Inflammatory macrophage treated with lipopolysaccharide for 1 hour (primary cell): Measurements from ENCODE around the gene TSLP.
A peak's percentile ranks its signal among the peaks of the same experiment; 100 is the strongest.

Experiments used
- DNase-seq, 2 donors: peaks; one replicate each; pipeline ENCODE4 v3.0.0-alpha.2; 2020 to 2022

TSLP gene

GRCh38 chr5:111099058-111099778 is 27.7 kb downstream of the TSLP start:
- DNase-seq = no peak

GRCh38 chr5:111106320-111106948 is 34.9 kb downstream of the TSLP start:
- DNase-seq = no peak

- no peak for DNase-seq
Observed at GRCh38 chr5:111107371-111107770, 35.9 kb downstream of the TSLP start.

GRCh38 chr5:111111956-111112355 is 40.4 kb downstream of the TSLP start:
- no peak for DNase-seq

GRCh38 chr5:111113678-111114077 is 42.2 kb downstream of the TSLP start:
- DNase-seq = no peak

- no peak for DNase-seq
Observed at GRCh38 chr5:111115229-111115628, 43.7 kb downstream of the TSLP start.

GRCh38 chr5:111116550-111116949 is 45.0 kb downstream of the TSLP start:
- DNase-seq = peak; percentile 85 to 87

GRCh38 chr5:111117136-111117535 is 45.6 kb downstream of the TSLP start:
- no peak for DNase-seq

GRCh38 chr5:111119221-111119620 is 47.7 kb downstream of the TSLP start:
- DNase-seq = no peak

GRCh38 chr5:111119856-111120255 is 48.3 kb downstream of the TSLP start:
- no peak for DNase-seq

- DNase-seq = no peak
Observed at GRCh38 chr5:111120911-111121310, 49.4 kb downstream of the TSLP start.

GRCh38 chr5:111121926-111122325 is 50.4 kb downstream of the TSLP start:
- DNase-seq = no peak

GRCh38 chr5:111122398-111122797 is 50.9 kb downstream of the TSLP start:
- no peak for DNase-seq

- no peak for DNase-seq
Observed at GRCh38 chr5:111124793-111125192, 53.3 kb downstream of the TSLP start.

GRCh38 chr5:111126896-111127295 is 55.4 kb downstream of the TSLP start:
- DNase-seq = no peak
